ENCODE results near the gene BPIFA1.

Gene BPIFA1

DNA sequence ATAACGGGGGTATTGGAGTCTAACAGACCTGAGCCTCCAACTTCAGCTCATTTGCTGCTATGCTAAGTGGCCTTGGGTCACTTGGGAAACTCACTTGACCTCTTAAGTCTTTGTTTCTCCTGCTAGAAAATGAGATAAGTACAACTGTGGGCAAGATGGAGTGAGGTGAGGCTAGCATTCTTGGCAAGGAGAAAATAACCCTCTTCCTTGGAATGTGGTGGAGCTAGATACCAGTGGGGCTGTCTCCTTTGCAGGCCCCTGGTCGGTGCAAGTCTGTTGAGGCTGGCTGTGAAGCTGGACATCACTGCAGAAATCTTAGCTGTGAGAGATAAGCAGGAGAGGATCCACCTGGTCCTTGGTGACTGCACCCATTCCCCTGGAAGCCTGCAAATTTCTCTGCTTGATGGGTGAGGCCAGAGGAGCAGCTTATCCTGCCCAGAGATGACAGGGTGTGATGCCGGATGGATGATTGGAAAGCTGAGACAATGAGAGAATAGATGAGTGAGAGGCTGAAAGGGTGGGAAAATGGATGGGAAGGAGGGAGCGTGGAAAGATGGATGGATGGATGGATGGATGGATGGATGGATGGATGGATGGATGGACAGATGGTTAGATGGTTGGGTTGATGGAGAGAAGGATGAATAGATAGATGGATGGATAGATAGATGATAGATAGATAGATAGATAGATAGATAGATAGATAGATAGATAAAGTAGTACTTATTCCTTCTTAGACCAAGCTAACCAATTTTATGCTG is 4.4 kb downstream of the BPIFA1 start:
- no peak for DNase-seq (ENCODE audit: low read depth)

DNA sequence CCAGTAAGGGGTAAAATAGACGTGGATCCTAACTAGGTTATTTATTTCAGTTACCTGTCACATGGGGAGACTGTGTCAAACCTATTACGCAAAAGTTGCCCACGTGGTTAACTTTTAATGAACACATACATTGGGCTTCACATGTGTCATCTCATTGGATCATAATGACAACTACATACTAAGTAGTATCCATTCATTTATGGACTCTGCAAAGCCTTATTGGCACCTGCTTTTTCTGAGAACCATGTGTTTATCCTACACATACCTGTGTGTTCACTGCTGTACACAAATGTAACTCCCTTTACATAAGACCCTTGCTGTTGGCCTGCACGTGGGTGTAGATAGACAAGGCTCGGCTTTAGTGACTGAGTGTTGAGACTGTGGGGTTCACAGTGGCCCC is 5.1 kb downstream of the BPIFA1 start:
- DNase-seq (ENCODE audit: low read depth), result no peak

DNA sequence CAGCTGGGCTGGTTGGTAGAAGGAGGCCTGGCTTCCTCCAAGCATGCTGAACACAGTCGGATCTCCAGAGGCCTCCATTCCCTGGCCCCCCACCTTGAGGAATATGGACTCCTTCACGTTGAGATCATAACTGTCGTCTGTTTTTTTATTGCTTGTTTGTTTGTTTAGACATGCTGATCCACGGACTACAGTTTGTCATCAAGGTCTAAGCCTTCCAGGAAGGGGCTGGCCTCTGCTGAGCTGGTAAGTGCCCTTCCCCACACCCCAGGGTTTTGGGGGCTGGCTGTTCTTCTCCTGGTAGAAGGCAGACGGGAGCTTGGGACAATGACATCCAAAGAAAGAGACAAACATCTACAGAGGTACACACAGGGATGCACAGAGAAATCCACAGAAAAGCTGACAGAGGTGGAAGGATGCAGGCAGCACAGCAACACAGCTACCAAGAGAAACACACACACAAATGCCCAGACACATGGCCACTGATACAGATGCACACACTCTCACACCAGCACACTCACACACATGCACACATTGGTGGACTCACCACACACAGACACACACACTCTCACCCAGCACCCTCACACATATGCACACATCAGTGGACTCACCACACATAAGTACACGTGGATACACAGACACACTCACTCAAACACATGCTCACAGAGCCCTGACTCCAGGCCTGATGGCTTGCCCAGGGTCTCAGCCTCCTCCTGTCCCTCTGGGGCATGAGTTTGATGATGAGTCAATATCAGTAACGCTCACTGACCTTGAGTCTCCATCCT is 6.7 kb downstream of the BPIFA1 start:
- DNase-seq (ENCODE audit: low read depth), result no peak

- no peak for DNase-seq (ENCODE audit: low read depth)
These were observed 10.3 kb downstream of the BPIFA1 start for GRCh38 chr20:33246077-33246476.

DNA sequence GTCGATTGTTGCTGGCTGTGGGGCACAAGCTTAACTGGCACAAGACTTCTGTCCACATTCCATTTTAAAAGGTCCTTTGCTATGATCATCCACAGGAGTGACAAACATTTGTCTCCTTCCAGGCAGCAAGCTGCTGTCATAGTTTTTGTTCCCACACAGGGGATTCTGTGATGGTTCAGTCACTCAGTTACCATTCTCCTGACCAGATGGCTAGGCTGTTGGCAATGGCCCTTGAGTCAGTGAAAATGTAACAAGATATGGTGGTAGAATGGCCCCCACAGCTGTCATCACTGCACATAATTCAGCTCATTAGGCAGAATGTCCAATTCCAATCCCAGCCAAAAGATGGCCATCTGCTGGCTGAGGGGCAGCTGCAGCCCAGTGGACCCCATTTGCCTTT is 13.7 kb downstream of the BPIFA1 start:
- DNase-seq (ENCODE audit: low read depth), result no peak

- DNase-seq (ENCODE audit: low read depth), result no peak
These were observed 14.9 kb downstream of the BPIFA1 start for GRCh38 chr20:33250666-33251065.

GRCh38 chr20:33251496-33251895 is 15.7 kb downstream of the BPIFA1 start:
- DNase-seq (ENCODE audit: low read depth), result no peak

DNA sequence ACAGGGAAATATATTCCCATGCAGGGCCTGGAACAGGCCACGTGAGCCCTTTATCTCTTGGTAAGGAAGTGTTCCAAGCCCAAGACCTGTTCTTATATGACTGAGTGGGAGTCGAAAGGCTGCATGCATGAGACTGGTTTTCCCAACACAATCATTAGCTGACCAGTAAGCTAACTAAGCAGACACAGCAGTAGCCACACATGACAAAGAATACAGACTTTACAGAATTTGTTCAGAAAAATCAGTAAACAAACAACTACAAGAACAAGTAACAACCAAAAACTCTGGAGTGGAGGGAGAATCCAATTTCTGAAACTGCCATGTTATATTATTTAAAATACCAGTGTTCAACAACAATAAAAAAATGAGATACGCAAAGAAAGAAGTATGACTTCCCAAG is 16.7 kb downstream of the BPIFA1 start:
- no peak for DNase-seq (ENCODE audit: low read depth)

- no peak for DNase-seq (ENCODE audit: low read depth)
These were observed 19.2 kb downstream of the BPIFA1 start for GRCh38 chr20:33255005-33255404.

DNA sequence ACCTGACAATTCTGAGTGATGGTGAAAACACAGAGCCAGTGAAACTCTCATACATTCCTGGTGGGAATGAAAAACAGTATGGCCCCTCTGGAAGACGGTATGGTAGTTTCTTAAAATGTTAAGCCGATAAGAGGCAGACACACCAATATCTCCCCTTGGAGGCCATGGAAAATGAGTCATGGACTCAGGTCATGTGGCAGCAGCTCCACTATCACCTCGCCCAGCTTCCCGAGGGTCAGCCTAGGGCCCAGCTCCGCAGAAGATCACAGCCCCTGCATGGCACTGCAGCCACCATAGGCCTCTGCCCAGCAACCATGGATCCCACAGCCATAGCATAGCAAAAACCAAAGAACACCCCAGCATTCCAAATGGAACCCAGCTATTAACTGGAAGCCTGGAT is 21.4 kb downstream of the BPIFA1 start:
- no peak for DNase-seq (ENCODE audit: low read depth)

- no peak for DNase-seq (ENCODE audit: low read depth)
These were observed 23.6 kb downstream of the BPIFA1 start for GRCh38 chr20:33259371-33259770.

DNA sequence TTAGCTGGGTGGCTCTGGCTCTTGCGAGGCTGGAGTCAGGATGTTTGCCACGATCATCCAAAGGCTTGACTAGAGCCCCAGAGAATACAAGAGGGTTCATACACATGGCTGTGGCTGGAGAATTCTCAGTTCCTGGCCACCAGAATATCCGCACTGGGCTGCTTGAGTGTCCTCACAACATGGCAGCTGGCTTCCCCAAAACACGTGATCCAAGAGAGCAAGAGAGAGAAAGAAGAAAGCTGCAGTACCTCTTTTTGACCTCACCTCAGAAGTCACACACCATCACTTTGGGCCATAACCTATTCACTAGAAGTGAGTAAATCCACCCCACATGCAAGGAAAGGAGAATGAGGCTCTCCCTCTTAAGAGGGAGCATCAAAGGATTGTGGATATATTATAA is 25.7 kb downstream of the BPIFA1 start:
- no peak for DNase-seq (ENCODE audit: low read depth)

GRCh38 chr20:33262658-33263065 is 26.9 kb downstream of the BPIFA1 start:
- peak; percentile 50 for DNase-seq (ENCODE audit: low read depth)

DNA sequence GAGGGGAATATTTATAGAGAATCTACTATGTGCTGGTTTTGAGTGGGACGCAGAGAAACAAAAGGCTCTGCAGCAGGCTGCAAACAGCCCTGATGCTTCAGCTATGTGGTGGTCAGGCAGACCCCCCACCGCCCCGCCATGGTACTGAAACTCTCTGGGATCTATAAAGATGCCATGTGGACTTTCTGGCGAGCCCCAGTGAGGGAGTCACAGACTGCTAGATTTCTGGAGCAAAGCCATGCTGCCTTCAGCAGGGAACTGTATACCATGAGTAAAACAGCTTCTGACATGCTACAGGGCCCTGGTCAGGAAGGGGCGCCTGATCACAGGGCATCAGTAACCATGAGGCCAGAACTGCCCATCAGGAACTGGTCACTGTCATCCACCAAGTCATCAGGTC is 28.0 kb downstream of the BPIFA1 start:
- DNase-seq (ENCODE audit: low read depth), result no peak

- DNase-seq (ENCODE audit: low read depth), result no peak
These were observed 31.9 kb downstream of the BPIFA1 start for GRCh38 chr20:33267701-33268100.

- DNase-seq (ENCODE audit: low read depth), result no peak
These were observed 36.5 kb downstream of the BPIFA1 start for GRCh38 chr20:33272155-33272873.

- no peak for DNase-seq (ENCODE audit: low read depth)
These were observed 37.5 kb downstream of the BPIFA1 start for GRCh38 chr20:33273117-33273851.

DNA sequence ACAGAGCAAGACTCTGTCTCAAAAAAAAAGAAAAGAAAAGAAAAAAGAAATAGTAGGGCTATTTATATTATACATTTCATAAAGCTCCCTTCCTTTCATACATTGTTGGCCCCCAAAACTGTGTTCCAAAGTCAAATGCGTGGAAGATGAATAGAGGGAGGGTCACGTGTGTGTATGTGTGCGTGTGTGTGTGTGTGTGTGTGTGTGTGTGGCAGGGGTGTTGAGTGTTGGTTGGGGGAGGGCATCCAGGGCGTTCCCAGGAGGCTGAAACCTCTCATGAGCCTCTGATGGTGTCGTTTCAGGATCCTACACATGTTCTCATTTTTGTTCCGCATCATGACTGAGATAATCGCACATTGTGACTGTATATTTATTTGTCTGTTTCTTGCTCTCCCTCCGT is 39.4 kb downstream of the BPIFA1 start:
- DNase-seq (ENCODE audit: low read depth), result no peak

DNA sequence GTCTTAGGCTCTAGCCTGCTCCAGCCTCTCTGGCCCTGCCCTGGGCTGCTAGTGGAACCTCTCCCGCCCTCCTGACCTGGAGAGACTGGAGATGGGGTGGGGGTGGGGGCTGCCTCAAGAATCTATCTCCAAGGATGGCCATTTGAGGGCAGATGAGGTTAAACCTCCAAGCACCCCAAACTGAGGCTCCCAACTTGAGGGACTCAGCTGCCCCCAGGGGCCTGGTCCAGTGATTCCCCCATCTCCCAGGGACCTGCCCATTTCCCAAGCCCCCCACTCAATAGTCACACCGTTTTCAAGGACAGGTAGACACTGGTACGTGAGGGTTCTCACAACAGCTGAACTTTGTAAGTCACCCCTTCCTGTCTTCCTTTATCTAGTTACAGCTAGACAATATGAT is 40.1 kb downstream of the BPIFA1 start:
- DNase-seq (ENCODE audit: low read depth), result no peak

- DNase-seq (ENCODE audit: low read depth), result no peak
These were observed 40.7 kb downstream of the BPIFA1 start for GRCh38 chr20:33276303-33277113.
